NT2/D1 (cell line): Measurements from ENCODE around the gene LRBA.

Source experiments
- SUZ12 ChIP-seq: IDR thresholded peaks from 2 replicates; pipeline ENCODE4 v1.6.1; 2011; ENCODE audit not compliant: insufficient read length, insufficient read depth; ENCODE audit errors: extremely low read depth
- ZNF274 ChIP-seq: IDR thresholded peaks from 2 replicates; pipeline ENCODE4 v1.6.1; 2011; ENCODE audit warnings: mild to moderate bottlenecking, low read depth, low read length

DNA sequence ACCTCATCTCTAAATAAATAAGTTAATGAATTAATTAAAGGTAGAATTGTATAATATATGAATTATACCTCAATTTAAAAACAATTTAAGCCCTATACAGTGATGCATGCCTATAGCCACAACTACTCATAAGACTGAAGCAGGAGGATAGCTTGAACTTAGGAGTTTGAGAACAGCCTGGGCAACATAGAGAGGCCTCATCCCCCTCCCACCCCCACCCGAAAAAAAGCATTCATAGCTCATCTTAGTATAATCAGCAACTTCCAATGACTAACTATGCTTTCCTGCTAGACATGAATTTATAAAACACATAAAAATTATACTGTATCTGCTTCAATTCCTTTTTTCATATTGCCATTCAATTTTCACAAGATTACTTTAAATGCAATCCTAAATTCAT lies 1.6 kb downstream of the LRBA start:
- TF ChIP-seq SUZ12: no peak
- no peak for TF ChIP-seq ZNF274
